H9 (cell line): ENCODE results near the gene THSD4. TPM values are rescaled to one million over a fixed set of nuclear protein-coding genes. Genes with fewer than 3 reads are reported as not detected.

ENCODE experiments used
- DNase-seq: peaks from one replicate; pipeline ENCODE4 v3.0.0-alpha.2; 2017
- H2AFZ ChIP-seq: one replicate; pipeline ENCODE4 v1.6.1; 2013; ENCODE audit warnings: mild to moderate bottlenecking, low read length, control low read depth, moderate library complexity
- H2AK5ac ChIP-seq: 2 replicates; pipeline ENCODE4 v1.6.1; 2013; ENCODE audit warnings: low read length, control low read depth, mixed read lengths; ENCODE audit not compliant: insufficient read length
- H2BK120ac ChIP-seq: one replicate; pipeline ENCODE4 v1.6.1; 2013; ENCODE audit warnings: low read depth, mild to moderate bottlenecking, low read length, control low read depth, inconsistent platforms; ENCODE audit not compliant: poor library complexity, severe bottlenecking
- H2BK12ac ChIP-seq: 2 replicates; pipeline ENCODE4 v1.6.1; 2013; ENCODE audit warnings: low read length, control low read depth, mixed read lengths, low read depth; ENCODE audit not compliant: insufficient read length
- H2BK15ac ChIP-seq: 2 replicates; pipeline ENCODE4 v1.6.1; 2013; ENCODE audit warnings: low read depth, low read length, control low read depth
- H2BK20ac ChIP-seq: one replicate; pipeline ENCODE4 v1.6.1; 2013; ENCODE audit warnings: low read depth, mild to moderate bottlenecking, low read length, control low read depth, inconsistent platforms; ENCODE audit not compliant: poor library complexity, severe bottlenecking
- H2BK5ac ChIP-seq: 2 replicates; pipeline ENCODE4 v1.6.1; 2013; ENCODE audit warnings: low read length, control low read depth, mixed read lengths; ENCODE audit not compliant: insufficient read length
- H3K14ac ChIP-seq: 2 replicates; pipeline ENCODE4 v1.6.1; 2013; ENCODE audit warnings: low read length, control low read depth; ENCODE audit not compliant: insufficient read depth
- H3K18ac ChIP-seq: 2 replicates; pipeline ENCODE4 v1.6.1; 2013; ENCODE audit warnings: low read depth, mild to moderate bottlenecking, mixed read lengths, low read length, control low read depth; ENCODE audit not compliant: insufficient read length
- H3K23ac ChIP-seq: 2 replicates; pipeline ENCODE4 v1.6.1; 2013; ENCODE audit warnings: low read length, control low read depth, mixed read lengths, low read depth; ENCODE audit not compliant: insufficient read length
- H3K23me2 ChIP-seq: 2 replicates; pipeline ENCODE4 v1.6.1; 2013; ENCODE audit warnings: low read depth, mild to moderate bottlenecking, mixed read lengths, low read length, control low read depth; ENCODE audit not compliant: insufficient read length, poor library complexity, severe bottlenecking
- H3K27ac ChIP-seq: 2 replicates; pipeline ENCODE4 v1.5.1; 2013; ENCODE audit warnings: low read length, control low read depth, mixed read lengths, low read depth; ENCODE audit not compliant: insufficient read length
- H3K27me3 ChIP-seq: 2 replicates; pipeline ENCODE4 v1.6.1; 2013; ENCODE audit warnings: low read length, control low read depth, inconsistent platforms; ENCODE audit not compliant: insufficient read depth
- H3K4ac ChIP-seq: 2 replicates; pipeline ENCODE4 v1.6.1; 2013; ENCODE audit warnings: low read depth, mild to moderate bottlenecking, control low read depth, inconsistent platforms, low read length, moderate library complexity
- H3K4me1 ChIP-seq: 2 replicates; pipeline ENCODE4 v1.6.1; 2013; ENCODE audit warnings: low read length, control low read depth, inconsistent platforms; ENCODE audit not compliant: insufficient read depth
- H3K4me2 ChIP-seq: 2 replicates; pipeline ENCODE4 v1.6.1; 2013; ENCODE audit warnings: low read length, control low read depth, mixed read lengths; ENCODE audit not compliant: insufficient read length, insufficient read depth
- H3K56ac ChIP-seq: 2 replicates; pipeline ENCODE4 v1.6.1; 2013; ENCODE audit warnings: low read depth, mild to moderate bottlenecking, mixed read lengths, low read length, control low read depth; ENCODE audit not compliant: insufficient read length
- H3K79me1 ChIP-seq: 2 replicates; pipeline ENCODE4 v1.6.1; 2013; ENCODE audit warnings: low read depth, mild to moderate bottlenecking, moderate library complexity, low read length, control low read depth, inconsistent platforms; ENCODE audit not compliant: insufficient read depth, poor library complexity, severe bottlenecking
- H3K79me2 ChIP-seq: 2 replicates; pipeline ENCODE4 v1.6.1; 2013; ENCODE audit warnings: low read length, control low read depth, inconsistent platforms; ENCODE audit not compliant: insufficient read depth
- H3K9ac ChIP-seq: 2 replicates; pipeline ENCODE4 v1.6.1; 2013; ENCODE audit warnings: low read length, control low read depth, mixed read lengths; ENCODE audit not compliant: insufficient read length; ENCODE audit errors: extremely low read depth
- H3K9me3 ChIP-seq: one replicate; pipeline ENCODE4 v1.6.1; 2013; ENCODE audit warnings: low read depth, low read length, inconsistent platforms; ENCODE audit not compliant: control insufficient read depth
- H3T11ph ChIP-seq: one replicate; pipeline ENCODE4 v1.6.1; 2013; ENCODE audit warnings: mild to moderate bottlenecking, low read length, control low read depth, inconsistent platforms
- H4K20me1 ChIP-seq: one replicate; pipeline ENCODE4 v1.6.1; 2013; ENCODE audit not compliant: control insufficient read depth, insufficient read length, insufficient read depth
- H4K5ac ChIP-seq: 2 replicates; pipeline ENCODE4 v1.6.1; 2013; ENCODE audit warnings: low read depth, mild to moderate bottlenecking, mixed read lengths, low read length, control low read depth; ENCODE audit not compliant: insufficient read length
- H4K8ac ChIP-seq: replicated peaks from 2 replicates; pipeline ENCODE4 v1.6.1; 2013; ENCODE audit warnings: low read length, control low read depth, mixed read lengths, low read depth; ENCODE audit not compliant: insufficient read length
- H4K91ac ChIP-seq: 2 replicates; pipeline ENCODE4 v1.6.1; 2013; ENCODE audit warnings: low read depth, mild to moderate bottlenecking, moderate library complexity, mixed read lengths, low read length, control low read depth; ENCODE audit not compliant: insufficient read length
- H3K27ac Mint-ChIP-seq, 3 experiments: 2 replicates in 2 of 3; 3 replicates in 1 of 3; pipeline ENCODE4 v1.8.0; 2020 to 2021; ENCODE audit warnings: mixed read lengths in 3 of 3, mild to moderate bottlenecking in 1 of 3, moderate library complexity in 1 of 3
- H3K27me3 Mint-ChIP-seq: 2 replicates; pipeline ENCODE4 v1.8.0; 2021; ENCODE audit warnings: low read depth, mild to moderate bottlenecking, moderate library complexity, mixed read lengths
- H3K36me3 Mint-ChIP-seq, 3 experiments: 2 replicates in 2 of 3; 3 replicates in 1 of 3; pipeline ENCODE4 v1.8.0; 2020 to 2021; ENCODE audit warnings: low read depth in 3 of 3, mixed read lengths in 3 of 3; ENCODE audit not compliant: insufficient read depth in 1 of 3
- H3K4me1 Mint-ChIP-seq, 2 experiments: 2 replicates each; pipeline ENCODE4 v1.8.0; 2020; ENCODE audit warnings: mixed read lengths in 2 of 2
- H3K4me3 Mint-ChIP-seq, 2 experiments: 2 replicates in 1 of 2; 3 replicates in 1 of 2; pipeline ENCODE4 v1.8.0; 2020 to 2021; ENCODE audit warnings: mild to moderate bottlenecking in 2 of 2, mixed read lengths in 2 of 2, moderate library complexity in 1 of 2
- H3K9me3 Mint-ChIP-seq, 2 experiments: 2 replicates in 1 of 2; 3 replicates in 1 of 2; pipeline ENCODE4 v1.8.0; 2020; ENCODE audit warnings: mild to moderate bottlenecking in 2 of 2, mixed read lengths in 2 of 2, moderate library complexity in 1 of 2
- CTCF ChIP-seq: fragments of 200-600 bp; sonication (generic); conservative IDR thresholded peaks from 3 replicates; pipeline ENCODE4 v1.8.0; 2021; ENCODE audit warnings: antibody characterized with exemption, mild to moderate bottlenecking
- WGBS: extraction: QIAGEN DNeasy Blood & Tissue Kit; methylation state at CpG from one replicate; pipeline ENCODE4 v1.1.7; 2013; ENCODE audit warnings: missing lambda C conversion rate, low lambda C conversion rate, mixed read lengths; ENCODE audit not compliant: insufficient read length; ENCODE audit errors: extremely low coverage; 5-methylcytosine and 5-hydroxymethylcytosine counted together
- total RNA-seq: library from RNA; stranded (reverse); gene quantifications from 2 replicates; pipeline ENCODE4 v1.2.1, GENCODE V29; 2021

Gene THSD4
- total RNA-seq, 1 experiment from 2014 or later = 5.5 TPM

- no peaks in the 10 kb centered on the region; a peak in 1 of 5 replicates for H3K9me3 Mint-ChIP-seq
- WGBS = no CpG with 5 or more reads among the region's 2 CpGs
- Histone ChIP-seq H2BK120ac (no peak overlapping the region), H3K4ac (no peak overlapping the region), H3K9ac (no peak overlapping the region), H4K8ac (no peak overlapping the region), H2BK15ac (no peak overlapping the region), H3K27me3 (no peaks in the 10 kb centered on the region), H4K91ac (no peak overlapping the region), H3K18ac (no peak overlapping the region), H3K14ac (no peak overlapping the region), H3K79me1 (no peaks in the 10 kb centered on the region), H2AK5ac (no peak overlapping the region), H3K4me1 (no peaks in the 10 kb centered on the region), H3K27ac (no peak overlapping the region), H4K5ac (no peak overlapping the region), H3K4me2 (no peak overlapping the region), H3T11ph (no peak overlapping the region), H2AFZ (no peak overlapping the region), H3K9me3 (no peaks in the 10 kb centered on the region), H3K79me2 (no peaks in the 10 kb centered on the region), H3K23ac (no peak overlapping the region), H4K20me1 (no peaks in the 10 kb centered on the region), H3K56ac (no peak overlapping the region), H2BK20ac (no peak overlapping the region), H2BK12ac (no peak overlapping the region), H2BK5ac (no peak overlapping the region), H3K23me2 (no peaks in the 10 kb centered on the region)
- H3K4me1 Mint-ChIP-seq = peaks cover 13 to 15% of the 10 kb centered on the region in 2 experiments
- H3K27me3 Mint-ChIP-seq = no peaks in the 10 kb centered on the region
- no peak for DNase-seq
- TF ChIP-seq CTCF = no peak
- H3K27ac Mint-ChIP-seq = no peak overlapping the region
- H3K4me3 Mint-ChIP-seq = no peak overlapping the region
- peaks cover 7 to 10% (median 8%) of the 10 kb centered on the region in 3 experiments; a peak in 5 of 7 replicates for H3K36me3 Mint-ChIP-seq
Observed at GRCh38 chr15:71155534-71155933, 40.3 kb downstream of the THSD4 start.
